GM18858 (cell line): ENCODE measurements around the gene DEFB116.
"Not testable (repeated sequence)": the region's sequence is repeated elsewhere in the genome, so short reads cannot be mapped to it uniquely, and the experiment has no call there.

ENCODE experiments used
- ATAC-seq: cut with Tn5 transposase; IDR thresholded peaks from one replicate; pipeline ENCODE4 v1.9.1; 2021; ENCODE audit not compliant: unreplicated experiment

The DEFB116 gene, protein sequence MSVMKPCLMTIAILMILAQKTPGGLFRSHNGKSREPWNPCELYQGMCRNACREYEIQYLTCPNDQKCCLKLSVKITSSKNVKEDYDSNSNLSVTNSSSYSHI

GRCh38 chr20:31308535-31309162 is at the start of gene DEFB116:
Gene DEFB116 (minus strand): TSS chr20:31308585. CDS start chr20:31308585, 0 bp downstream.
- ATAC-seq: no peak

GRCh38 chr20:31355981-31356380 is 47.6 kb upstream of the DEFB116 start:
- no peak for ATAC-seq

DNA sequence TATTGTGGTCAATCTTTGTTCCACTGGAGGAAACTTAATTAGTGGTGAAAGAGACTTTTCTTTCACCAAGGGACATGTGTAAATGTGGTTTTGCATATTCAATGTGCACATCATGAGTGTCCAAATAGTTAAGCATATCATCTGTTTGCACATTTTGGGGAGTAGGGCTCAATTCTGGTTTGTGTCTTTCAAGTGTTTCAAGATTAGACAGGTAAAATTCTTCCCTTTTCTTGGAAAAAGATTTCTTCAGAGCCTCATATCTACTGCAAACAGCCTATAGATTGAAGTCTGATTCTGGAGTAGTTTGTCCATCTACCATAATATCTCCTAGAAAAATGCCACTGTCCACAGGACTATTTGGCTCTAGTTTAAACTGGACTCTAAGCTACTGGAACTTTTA is 33.1 kb upstream of the DEFB116 start:
- ATAC-seq: no peak

- no peak for ATAC-seq
Observed at GRCh38 chr20:31330893-31331292, 22.5 kb upstream of the DEFB116 start.

DNA sequence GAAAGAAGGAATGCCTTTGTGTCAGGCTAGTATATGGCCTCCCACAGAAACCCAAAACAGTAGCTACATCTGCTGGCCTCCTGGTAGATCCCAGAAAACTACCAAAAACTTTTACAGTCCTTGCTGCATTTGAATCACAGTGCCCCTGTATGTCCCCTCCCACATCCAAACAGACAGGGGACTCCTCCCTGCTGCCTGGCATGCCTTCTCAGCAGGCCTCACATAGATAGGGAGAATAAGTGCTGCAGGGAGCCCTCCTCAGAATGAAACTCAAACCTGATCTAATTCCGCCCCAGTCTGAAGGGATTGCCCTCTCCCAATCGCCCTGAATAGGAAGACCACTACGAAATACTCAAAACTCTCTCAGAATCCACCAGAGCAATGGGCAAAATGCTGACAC is 14.1 kb upstream of the DEFB116 start:
- ATAC-seq: no peak

DNA sequence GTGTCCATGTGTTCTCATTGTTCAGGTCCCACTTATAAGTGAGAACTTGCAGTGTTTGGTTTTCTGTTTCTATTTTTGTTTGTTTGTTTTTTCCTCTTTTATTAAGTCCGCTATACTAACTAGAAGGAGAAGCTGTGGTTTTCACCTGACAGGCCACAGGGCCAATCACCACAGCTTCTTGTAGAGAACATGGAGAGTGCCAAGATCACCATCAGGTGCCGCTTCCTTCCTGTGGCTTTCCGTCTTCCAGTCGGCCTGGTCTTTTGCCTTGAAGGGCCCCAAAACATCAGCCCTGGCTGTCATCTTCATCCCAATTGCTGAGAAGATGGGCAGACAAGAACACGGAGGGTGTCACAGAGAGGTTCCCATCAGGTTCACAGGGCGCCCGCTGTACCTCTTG is 23.4 kb downstream of the DEFB116 start:
- ATAC-seq: not testable (repeated sequence)

- ATAC-seq: no peak
Observed at GRCh38 chr20:31278178-31278577, 30.2 kb downstream of the DEFB116 start.

GRCh38 chr20:31274441-31274840 is 33.9 kb downstream of the DEFB116 start:
- no peak for ATAC-seq

GRCh38 chr20:31260326-31260932 is 48.0 kb downstream of the DEFB116 start:
- no peak for ATAC-seq

DNA sequence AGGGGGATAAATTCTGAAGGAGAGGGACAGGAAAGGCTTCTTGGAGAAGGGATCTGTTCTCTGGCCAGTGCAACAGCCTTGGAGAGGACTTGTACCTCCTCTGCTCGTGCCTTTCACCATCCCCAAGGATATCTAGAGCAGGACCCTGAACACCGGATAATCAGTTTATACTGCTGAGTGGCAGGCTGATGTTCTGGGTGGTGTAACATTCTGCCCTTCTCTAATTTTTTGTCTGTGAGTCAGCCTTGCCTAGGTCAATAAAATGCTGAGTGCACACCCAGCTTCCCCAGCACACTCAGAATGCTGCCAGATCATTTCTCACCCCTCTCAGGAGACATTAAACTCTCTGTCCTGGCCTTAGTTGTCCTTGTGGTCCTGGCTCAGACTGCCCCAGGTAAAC is 51.0 kb downstream of the DEFB116 start, which contains the start of gene DEFB115:
Gene DEFB115 (plus strand): TSS at position 301 of the 400 bp plus-strand sequence. CDS start 0 bp downstream, at position 301.
- no peak for ATAC-seq

DNA sequence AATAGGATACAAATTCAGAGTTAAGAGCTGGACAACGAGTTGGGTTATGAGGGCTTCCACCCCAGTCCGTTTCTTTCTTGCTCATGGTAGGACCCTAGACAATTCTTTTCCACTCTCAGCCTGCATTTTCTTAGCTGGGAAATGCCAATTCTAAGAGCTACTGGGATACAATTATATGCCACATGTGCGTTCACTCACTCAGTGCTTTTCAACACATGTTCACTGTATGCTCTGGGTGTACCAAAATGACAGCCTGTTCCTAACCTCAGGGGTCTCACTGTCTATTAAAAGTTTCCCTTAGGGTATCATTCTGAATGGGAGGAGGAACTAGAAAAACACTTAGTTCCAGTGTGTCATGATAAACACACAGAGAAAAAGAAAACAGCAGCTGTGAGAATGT is 51.4 kb downstream of the DEFB116 start:
- no peak for ATAC-seq
